NCI-H82 treated with DMSO at 0.1 percent for 48 hours (cell line): Measurements from ENCODE around the gene MRPL20.
"Not testable (repeated sequence)": the region's sequence is repeated elsewhere in the genome, so short reads cannot be mapped to it uniquely, and the experiment has no call there.

Experiments used
- DNase-seq: peaks from one replicate; lab custom pipeline; 2025; ENCODE audit not compliant: unreplicated experiment; lab: John Stamatoyannopoulos, UW

MRPL20 gene

DNA sequence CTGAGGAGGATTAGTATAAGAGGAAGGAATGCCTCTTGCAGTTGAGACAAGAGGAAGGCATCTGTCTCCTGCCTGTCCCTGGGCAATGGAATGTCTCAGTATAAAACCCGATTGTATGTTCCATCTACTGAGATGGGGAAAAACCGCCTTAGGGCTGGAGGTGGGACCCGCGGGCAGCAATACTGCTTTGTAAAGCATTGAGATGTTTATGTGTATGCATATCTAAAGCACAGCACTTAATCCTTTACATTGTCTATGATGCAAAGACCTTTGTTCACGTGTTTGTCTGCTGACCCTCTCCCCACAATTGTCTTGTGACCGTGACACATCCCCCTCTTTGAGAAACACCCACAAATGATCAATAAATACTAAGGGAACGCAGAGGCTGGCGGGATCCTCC, 3.1 kb upstream of the MRPL20 start:
- DNase-seq = not testable (repeated sequence)

DNA sequence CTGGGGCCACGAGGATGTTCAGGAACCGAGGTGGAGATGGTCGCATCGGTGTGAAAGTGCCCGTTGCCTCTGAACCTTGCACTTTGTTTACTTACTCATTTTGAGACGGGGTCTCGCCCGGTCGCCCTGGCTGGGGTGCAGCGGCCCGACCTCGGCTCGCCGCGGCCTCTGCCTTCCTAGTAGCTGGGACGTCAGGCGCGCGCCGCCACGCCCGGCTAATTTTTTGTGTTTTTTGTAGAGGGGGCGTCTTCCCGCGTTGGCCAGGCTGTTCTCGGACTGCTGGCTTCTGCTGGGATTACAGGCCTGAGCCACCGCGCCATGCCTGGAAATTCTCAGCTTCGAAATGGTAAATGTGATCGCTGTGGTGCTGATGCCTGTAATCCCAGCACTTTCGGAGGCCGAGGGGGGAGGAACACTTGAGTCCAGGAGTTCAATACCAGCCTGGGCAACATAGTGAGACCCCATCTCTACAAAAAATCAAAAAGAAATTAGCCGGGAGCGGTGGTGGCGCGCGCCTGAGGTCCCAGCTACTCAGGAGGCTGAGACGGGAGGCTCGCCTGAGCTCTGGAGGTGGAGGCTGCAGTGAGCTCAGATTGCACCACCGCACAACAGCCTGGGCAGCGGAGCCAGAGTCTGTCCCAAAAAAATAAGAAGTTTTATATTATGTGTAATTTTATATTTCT, 684 bp upstream of the MRPL20 start:
- no peak for DNase-seq

DNA sequence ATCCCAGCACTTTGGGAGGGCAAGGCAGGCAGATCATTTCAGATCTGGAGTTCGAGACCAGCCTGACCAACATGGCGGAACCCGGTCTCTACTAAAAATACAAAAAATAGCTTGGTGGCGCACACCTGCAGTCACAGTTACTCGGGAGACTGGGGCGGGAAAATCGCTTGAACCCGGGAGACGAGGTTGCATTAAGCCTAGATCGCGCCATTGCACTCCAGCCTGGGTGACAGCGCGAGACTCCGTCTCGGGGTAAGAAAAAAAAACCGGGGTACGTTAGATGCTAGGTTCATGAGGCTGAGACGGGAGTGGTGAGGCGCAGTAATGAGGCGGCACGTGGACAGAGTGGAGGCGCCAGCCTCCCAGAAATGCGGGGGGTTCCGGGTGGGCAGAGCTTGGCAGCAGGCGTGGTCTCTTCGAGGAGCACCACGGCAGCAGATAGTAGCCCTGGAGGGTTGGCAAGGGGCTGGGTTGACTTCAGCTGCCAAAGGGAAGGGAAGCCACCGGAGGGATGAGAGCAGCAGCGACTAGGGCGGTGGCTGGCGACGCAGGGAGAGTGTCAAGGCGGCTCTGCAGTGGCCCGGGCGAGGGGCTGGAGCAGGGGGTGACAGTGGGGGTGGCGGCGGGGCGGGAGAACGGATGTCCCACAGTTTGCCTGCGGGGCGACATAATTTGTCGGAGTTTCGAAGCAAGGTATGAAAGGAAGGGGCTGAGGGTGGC, 832 bp downstream of the MRPL20 start:
- no peak for DNase-seq

DNA sequence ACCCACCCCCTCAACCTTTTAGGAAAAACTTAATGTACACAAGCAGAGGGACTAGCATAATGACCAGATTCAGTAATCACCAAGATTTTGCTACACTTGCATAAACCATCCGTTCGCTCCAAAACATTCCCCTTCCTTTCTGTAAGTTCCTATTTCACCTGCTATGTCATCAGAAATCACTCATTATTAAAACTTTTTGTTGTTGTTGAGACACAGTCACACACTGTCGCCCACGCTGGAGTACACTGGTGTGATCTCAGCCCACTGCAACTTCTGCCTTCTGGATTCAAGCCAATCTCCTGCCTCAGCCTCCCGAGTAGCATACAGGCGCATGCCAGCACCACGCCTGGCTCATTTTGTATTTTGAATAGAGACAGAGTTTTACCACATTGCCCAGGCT, 3.4 kb downstream of the MRPL20 start:
- no peak for DNase-seq

DNA sequence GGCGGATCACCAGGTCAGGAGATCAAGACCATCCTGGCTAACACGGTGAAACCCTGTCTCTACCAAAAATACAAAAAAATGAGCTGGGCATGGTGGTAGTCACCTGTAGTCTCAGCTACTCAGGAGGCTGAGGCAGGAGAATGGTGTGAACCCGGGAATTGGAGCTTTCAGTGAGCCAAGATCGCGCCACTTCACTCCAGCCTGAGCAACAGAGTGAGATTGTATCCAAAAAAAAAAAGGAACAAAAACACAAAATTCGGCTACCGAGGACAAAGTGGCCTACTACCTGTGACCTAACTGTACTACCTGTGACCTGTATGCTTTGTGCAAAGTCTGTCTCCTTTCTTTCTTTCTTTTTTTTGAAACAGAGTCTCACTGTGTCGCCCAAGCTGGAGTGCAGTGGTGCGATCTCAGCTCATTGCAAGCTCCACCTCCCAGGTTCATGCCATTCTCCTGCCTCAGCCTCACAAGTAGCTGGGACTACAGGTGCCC, 4.1 kb downstream of the MRPL20 start:
- not testable (repeated sequence) for DNase-seq

DNA sequence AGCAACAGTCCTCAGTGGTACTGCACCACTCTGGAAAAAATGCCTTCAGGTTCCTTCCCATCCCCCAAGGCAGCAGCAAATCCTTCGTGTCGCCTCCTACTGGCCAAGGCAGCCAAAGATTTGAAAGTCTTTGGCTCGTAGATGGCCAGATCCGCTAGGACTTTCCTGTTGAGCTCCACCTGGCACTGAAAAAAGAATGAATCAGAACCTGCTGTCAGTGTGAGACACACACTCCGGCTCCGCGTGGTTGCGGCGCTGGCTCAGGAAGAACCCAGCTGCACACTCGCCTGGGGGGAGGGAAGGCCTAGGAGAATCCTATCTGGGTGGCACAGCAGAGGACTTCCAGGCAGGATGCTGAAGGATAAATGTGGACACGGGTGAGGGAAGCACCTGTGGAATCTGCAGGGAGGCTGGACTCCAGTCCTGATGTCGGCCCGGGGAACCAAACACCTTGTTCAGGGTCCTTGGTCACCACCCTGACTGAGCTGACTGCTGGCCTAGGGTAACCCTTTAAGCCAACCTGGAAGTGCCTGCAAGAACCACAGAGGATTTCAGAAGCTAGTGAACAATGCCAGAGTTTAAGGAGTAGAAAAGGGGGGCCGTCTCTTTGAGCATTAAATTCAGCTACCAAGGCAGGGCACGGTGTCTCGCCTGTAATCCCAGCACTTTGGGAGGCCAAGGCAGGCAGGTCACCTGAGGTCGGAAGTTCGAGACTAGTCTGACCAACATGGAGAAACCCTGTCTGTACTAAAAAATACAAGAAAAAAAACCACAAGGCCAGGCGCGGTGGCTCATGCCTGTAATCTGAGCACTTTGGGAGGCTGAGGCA, 4.8 kb downstream of the MRPL20 start:
- DNase-seq = peak; percentile 53

DNA sequence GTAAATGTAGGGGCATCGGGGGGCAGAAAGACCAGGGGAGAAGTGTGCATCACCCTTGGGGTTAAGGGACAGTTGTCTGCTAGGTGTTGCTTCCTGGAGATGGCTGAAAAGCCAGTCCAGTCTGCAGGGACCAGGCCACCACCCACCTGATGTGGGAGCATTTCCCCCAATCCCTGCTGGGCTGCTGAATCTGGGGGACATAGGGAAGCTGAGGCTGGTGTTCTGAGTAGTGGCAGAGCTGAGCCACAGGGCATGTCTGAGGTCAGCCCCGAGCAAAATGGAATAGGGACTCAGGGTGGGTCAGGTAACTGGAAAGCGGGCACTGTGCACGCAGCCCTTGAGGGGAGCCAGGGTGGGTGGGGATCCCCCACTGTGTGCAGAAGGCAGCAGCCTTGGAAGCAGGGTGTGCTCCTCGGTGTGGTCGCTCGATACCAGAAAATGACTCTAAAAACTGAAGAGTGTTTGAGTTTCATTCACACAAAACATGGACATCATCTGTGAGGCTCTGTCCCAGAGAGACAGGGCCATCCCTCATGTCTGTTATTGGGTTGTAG, 5.6 kb downstream of the MRPL20 start:
- DNase-seq = no peak

DNA sequence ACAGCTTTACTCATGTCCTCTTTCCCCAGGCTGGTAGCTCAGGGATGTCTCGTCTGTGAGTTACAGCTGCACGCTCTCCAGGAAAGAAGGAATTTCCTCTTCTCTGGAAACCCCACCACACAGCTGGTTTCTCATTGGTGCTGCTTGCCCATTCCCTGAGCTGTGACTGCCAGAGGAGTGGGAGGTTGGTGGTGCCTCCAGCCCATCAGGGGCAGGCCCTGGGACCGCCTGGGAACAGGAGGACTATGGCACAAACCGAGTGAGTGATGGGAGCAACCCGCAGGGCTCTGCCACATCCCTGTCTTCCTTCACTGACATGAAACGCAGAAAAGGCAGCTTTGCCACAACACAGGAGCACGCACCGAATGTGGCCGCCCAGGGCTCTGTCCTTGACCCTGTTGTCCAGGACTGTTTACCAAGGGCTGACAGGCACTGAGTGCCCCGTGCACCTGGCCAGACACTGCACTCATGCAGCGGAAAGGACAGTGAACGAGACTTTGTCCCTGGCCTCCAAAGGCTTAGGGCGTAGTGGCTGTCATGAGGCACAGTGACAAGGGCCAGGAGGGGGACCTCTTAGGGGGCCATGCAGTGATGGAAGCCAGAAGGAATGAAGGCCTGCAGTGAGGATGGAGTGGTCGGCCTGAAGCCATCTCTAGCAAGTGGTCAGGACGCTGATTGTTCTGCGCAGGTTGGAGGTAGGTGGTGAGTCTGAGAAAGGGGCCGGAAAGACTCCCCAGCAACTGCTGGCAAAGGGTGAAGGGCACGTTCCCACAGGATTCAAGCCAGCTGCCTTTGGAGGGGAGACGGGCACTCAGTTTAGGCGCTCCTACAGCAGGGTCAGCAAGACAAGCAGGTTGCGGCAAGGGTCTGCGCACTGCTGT, 6.3 kb downstream of the MRPL20 start:
- no peak for DNase-seq

DNA sequence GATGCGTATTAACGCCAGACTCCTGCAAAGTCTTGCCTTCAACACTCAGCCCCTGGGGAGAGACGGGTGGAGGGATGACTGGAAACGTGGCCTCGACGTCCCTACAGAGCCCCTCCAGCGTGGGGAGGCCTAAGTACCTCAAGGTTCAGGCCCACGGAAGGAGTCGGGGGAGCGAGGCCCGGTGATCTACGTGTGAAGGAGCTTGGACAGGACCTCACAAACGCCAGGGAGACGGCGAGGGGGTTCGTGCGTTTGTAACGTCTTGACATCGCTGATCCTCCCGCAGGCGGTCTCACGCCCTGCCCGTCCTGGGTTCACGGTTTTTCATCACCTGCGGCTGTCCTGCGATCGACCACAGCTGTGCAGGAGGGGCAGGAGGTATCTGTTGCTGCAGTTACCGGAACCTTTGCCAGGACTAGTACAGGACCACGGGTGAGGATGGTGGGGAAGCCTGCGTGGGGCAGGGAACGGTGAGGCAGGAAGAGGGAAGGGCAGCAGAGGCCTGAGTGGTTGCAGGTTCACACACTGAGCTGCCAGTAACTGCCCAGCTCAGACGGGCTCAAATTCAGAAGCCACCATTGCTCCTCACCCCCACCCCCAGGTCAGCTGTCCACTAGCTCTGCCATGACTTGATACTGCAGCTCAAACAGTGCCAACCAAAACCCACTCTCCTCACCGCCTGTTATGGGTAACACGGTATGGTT, 7.1 kb downstream of the MRPL20 start:
- no peak for DNase-seq

DNA sequence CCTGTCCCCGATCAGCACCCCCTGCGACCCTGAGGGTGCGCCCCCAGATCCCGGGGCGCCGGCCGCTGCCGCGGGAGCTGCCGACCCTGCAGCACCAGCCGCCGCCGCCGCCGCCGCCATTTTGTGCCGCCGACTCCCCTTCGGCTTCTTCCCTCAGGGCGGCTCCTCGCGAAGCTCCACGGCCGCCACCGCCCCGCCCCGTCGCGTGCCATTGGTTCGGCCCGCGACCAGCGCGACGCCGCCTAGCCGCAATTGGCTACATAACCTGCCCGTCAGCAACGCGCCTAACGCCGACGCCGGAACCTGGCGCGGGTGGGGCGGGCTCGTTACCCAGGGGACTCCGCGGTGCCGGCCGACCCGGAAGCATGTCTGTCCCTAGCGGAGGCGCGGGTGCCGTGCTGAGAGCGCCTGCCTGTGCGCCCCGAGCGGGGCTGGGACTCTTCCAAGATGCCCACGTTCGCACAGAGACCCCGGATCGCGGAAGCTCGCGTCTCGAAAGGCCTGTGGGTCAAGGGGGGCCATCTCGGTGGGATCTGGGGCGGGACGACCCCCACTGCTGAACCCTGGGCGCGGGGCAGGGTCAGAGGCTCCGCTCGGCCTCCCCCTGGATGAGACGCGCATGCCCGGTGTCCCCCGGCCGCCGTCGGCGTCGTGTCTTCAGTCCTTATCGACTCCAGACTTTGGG, 7.8 kb downstream of the MRPL20 start, which contains the start of gene CCNL2:
CCNL2 (minus strand) TSS at position 149 of the 685 bp plus-strand sequence; CDS start at position 120, 29 bp downstream.
- DNase-seq = peak; percentile 94

DNA sequence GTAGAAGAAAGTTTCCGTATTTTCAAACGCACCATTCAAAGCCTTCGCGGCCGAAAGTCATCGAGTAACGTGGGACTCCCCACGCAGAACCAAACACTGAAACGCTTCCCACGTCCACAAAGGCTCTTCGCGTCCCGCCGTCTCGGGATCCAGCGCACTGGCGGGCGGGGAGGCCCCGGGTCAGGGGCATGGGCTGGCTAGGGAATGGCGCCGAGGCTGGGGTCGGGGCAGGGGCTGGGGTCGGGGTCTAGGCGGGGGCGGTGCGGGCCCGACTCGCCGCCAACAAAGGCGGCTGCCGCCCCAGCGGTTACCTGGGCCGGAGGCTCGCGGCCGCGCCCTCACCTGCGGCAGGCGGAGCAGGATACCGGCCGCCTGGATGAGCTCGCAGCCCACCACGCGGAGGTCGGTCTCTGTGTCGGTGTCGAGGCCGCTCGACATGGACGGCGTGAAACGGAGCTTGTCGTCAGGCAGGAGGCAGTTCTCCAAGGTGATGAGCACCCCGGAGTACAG, 8.4 kb downstream of the MRPL20 start:
- DNase-seq = no peak

DNA sequence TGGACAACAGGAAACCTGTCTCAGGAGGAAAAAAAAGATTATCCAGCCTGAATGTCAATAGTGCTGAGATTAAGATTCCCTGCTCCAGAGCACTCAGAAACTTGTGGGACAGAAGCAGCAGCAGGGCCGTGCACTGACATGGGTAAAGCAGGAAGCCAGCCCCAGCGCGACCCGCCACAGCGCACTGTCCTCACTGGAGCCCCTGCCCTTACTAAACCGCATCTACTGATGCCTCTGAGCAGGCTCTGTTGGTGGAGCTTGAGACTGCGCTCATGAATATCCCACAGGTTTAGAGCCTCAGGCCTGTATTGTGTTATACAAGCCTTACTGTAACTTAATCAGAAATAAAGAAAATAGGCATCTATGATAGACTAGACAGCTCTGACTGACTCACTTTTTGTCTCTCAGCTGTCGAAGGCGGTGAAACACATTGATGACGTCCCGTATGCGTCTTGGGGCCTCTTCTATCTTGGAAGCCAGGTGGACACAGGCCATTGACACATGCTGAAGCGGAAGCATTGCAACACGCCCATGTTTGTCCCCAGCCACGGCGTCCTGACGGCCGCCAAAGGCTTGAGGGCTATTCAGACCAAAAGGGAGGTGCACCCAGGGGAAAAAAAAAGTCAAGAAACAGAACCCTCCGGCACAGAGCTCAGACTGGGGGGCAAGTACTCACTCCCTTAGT, 9.1 kb downstream of the MRPL20 start:
- no peak for DNase-seq

DNA sequence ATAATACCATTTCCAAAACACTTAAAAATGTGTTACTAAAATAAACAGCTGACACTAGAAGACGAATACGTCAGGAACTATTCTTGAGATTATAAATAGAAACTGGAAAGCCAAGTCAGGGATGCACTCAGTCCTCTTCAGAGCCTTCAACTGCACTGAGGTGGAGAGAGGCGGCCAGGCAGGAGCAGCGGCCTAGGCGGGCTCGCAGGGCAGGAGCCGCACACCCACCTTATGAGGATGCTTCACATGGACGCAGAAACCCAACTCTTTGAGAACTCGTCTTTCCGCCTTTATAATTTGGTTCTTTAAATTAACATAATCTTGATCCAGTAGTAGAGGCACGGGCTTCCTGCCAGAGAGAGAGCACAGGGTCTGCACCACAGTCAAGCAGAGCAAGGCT, 11.9 kb downstream of the MRPL20 start:
- DNase-seq = no peak

DNA sequence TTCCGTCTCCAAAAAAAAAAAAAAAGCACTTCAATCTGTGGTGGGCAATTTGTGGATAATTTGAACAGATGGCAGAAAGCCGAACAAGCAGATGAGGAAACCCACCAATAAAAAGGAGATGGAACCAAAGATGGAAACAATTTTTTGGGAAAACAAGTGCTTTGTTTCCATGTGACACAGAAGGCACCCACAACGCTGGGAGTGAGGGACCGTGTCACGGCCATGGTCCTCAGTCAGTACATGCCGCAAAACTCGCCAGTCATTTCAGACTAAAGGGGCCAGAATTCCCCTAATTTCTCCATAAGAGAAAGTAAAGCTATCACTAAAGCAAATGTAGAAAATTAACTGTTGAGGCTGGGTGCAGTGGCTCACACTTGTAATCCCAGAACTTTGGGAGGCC, 13.0 kb downstream of the MRPL20 start:
- DNase-seq = no peak

DNA sequence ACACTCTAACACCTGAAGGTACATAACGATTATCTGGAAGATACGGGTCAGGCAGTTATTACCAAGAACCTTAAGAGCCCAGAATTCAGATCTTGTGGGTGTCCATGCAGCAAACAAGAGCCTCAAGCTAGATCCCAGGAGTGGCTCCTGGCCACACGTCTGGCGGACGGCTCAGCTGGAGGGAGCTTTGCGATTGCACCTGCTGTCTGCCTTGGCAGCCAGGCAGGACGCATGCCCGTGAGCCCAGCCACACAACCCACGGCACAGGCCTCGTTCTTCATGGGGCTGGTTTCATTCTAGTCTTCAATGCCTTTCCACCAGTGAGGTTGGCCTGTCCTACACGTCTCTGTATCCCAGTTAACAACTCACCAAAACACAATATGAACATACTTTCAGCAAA, 13.7 kb downstream of the MRPL20 start:
- no peak for DNase-seq

DNA sequence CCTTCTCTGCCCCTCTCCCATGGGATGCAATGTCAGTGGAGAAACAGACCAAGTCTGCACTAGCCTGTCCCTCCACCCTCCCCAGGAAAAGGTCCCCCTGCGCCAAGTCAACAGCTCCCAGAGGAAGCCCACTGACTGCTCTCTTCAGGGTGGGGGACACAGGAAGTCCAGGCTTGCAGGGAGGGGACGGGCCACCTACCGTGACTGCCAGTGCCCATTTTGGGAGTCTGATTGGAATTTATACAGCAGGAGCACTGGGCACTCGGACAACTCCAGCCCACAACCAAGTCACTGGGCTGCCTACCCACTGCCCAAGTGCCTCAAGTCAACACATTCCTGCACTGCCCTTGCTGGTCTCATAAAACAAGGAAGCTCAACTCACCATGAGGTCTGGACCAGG, 14.1 kb downstream of the MRPL20 start:
- no peak for DNase-seq

DNA sequence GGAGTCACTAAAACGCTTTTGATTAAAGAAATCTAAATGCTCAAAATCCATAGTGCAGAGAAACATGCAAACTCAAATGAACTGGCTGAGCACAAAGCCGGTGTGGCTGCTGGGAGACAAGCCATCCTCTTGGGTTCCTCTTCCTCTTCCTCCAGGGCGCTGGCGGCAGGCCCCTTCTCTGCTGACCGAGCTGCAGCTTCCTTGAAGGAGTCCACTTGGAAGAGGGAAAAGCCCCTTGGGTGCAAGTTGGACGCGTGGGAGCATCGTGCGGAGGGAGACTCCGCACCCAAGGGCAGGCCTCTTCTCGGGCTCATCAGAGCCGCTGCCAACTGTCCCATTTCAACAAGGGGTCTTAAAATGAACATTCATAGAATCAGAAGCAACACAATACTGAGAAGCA, 15.9 kb downstream of the MRPL20 start:
- DNase-seq = no peak

DNA sequence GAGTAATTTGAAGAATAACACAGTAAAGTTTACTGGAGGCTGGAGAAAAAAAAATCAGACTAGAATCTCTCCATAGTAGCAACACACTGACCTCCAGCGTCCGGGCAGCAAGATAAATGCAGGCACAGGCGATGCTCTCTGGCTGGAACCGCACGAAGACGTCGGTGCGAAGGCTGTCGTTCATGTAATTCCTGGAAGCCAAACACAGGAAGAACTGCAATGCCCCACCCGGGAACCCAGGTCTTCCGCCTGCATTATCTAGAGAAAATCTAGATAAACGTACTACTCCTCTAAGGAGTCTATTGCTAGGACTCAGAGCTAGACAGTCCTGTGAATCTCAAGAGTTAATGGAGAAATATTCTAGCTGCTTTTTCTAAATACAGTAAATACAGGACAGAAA, 16.4 kb downstream of the MRPL20 start:
- no peak for DNase-seq
